ENCODE data around the gene DNAJB8.

The DNAJB8 gene

GRCh38 chr3:128493570-128494366, 27.1 kb upstream of the DNAJB8 start:
- no peak for DNase-seq

- no peak for DNase-seq
Measured at GRCh38 chr3:128492671-128493569, 26.2 kb upstream of the DNAJB8 start, which contains the start of gene GATA2. Gene GATA2 (minus strand): TSS chr3:128493201. CDS start chr3:128487031, 6,170 bp downstream.

GRCh38 chr3:128491941-128492670, 25.4 kb upstream of the DNAJB8 start:
- peak; percentile 50 for DNase-seq

- DNase-seq: no peak
Measured at GRCh38 chr3:128491691-128491940, 24.9 kb upstream of the DNAJB8 start.

GRCh38 chr3:128490915-128491690, 24.4 kb upstream of the DNAJB8 start:
- peak; percentile 22 for DNase-seq

GRCh38 chr3:128490650-128490914, 23.9 kb upstream of the DNAJB8 start:
- DNase-seq: no peak

- peak; percentile 49 for DNase-seq
Measured at GRCh38 chr3:128489927-128490649, 23.4 kb upstream of the DNAJB8 start.

- DNase-seq: peak; percentile 36
Measured at GRCh38 chr3:128489674-128489926, 22.9 kb upstream of the DNAJB8 start.

GRCh38 chr3:128488991-128489673, 22.4 kb upstream of the DNAJB8 start:
- peak; percentile 58 for DNase-seq

- DNase-seq: no peak
Measured at GRCh38 chr3:128488636-128488990, 21.9 kb upstream of the DNAJB8 start.

GRCh38 chr3:128487813-128488635, 21.3 kb upstream of the DNAJB8 start:
- peak; percentile 89 for DNase-seq

- DNase-seq: no peak
Measured at GRCh38 chr3:128487538-128487812, 20.8 kb upstream of the DNAJB8 start.

GRCh38 chr3:128486681-128487537, 20.2 kb upstream of the DNAJB8 start:
- peak; percentile 43 for DNase-seq

GRCh38 chr3:128486205-128486628, 19.5 kb upstream of the DNAJB8 start:
- DNase-seq: no peak

- DNase-seq: no peak
Measured at GRCh38 chr3:128485282-128486204, 18.9 kb upstream of the DNAJB8 start.

GRCh38 chr3:128484404-128485281, 18.0 kb upstream of the DNAJB8 start:
- no peak for DNase-seq

GRCh38 chr3:128483657-128484403, 17.1 kb upstream of the DNAJB8 start:
- no peak for DNase-seq
